GM12878 (cell line): ENCODE results near the gene GPR108. TPM values are rescaled to one million over a fixed set of nuclear protein-coding genes. Genes with fewer than 3 reads are reported as not detected.

Source experiments
- ATAC-seq: fragments of 200-7000 bp; cut with Tn5 transposase; 3 replicates; pipeline ENCODE4 v1.9.1; 2020; ENCODE audit warnings: mild to moderate bottlenecking, moderate library complexity
- BruUV-seq: library from RNA; stranded (reverse); fragments of 400-500 nt; replicated peaks from 2 replicates; lab custom pipeline; 2021; lab: Mats Ljungman, UMichigan
- CTCF ChIA-PET: fragments of 300-600 bp; sonication (Branson Sonifier 250); formaldehyde crosslinking; extraction: SDS; loops from one replicate; lab custom pipeline; 2021; ENCODE audit warnings: inconsistent platforms; lab: Yijun Ruan, JAX
- POLR2A ChIA-PET: fragments of 350-600 bp; formaldehyde crosslinking; extraction: SDS; loops from one replicate; lab custom pipeline; 2021; ENCODE audit warnings: inconsistent platforms; lab: Charles Lee
- RAD21 ChIA-PET: fragments of 300-600 bp; sonication (Branson Sonifier 250); formaldehyde crosslinking; loops from one replicate; lab custom pipeline; 2023; ENCODE audit warnings: antibody characterized with exemption; ENCODE audit not compliant: unreplicated experiment; lab: Charles Lee
- SMC1A ChIA-PET: fragments of 300-600 bp; sonication (Branson Sonifier 250); formaldehyde crosslinking; loops from one replicate; lab custom pipeline; 2023; ENCODE audit not compliant: unreplicated experiment, uncharacterized antibody; lab: Charles Lee
- DNase-seq: peaks from one replicate; pipeline ENCODE4 v3.0.0-alpha.2; 2011; ENCODE audit warnings: low read depth, low spot score
- FAIRE-seq: peaks from 3 replicates; lab custom pipeline; 2011; peaks lifted over from hg19 to GRCh38; lab: Jason Lieb, UNC
- H2AFZ ChIP-seq: 2 replicates; pipeline ENCODE4 v1.6.0; 2011; ENCODE audit warnings: low read depth, low read length, control low read depth; ENCODE audit not compliant: control insufficient read depth
- H3K27ac ChIP-seq: 2 replicates; pipeline ENCODE4 v1.5.1; 2011; ENCODE audit warnings: control low read depth; ENCODE audit not compliant: control insufficient read depth, insufficient read depth
- H3K27me3 ChIP-seq, 2 experiments: replicated peaks in 1 of 2; 2 replicates each; pipeline versions ENCODE4 v1.6.0 to v1.6.1; 2011; ENCODE audit warnings: low read length in 1 of 2; ENCODE audit not compliant: control insufficient read depth in 2 of 2, insufficient read depth in 2 of 2
- H3K36me3 ChIP-seq, 2 experiments: 2 replicates each; pipeline ENCODE4 v1.5.1; 2011; ENCODE audit warnings: low read length in 1 of 2; ENCODE audit not compliant: control insufficient read depth in 2 of 2, insufficient read depth in 2 of 2
- H3K4me1 ChIP-seq: 2 replicates; pipeline ENCODE4 v1.6.1; 2011; ENCODE audit warnings: mild to moderate bottlenecking, low read length, moderate library complexity, mixed read lengths; ENCODE audit not compliant: control insufficient read depth, insufficient read depth
- H3K4me2 ChIP-seq: 2 replicates; pipeline ENCODE4 v1.6.0; 2011; ENCODE audit warnings: control low read depth; ENCODE audit not compliant: control insufficient read depth, insufficient read depth
- H3K4me3 ChIP-seq: fragments of 200-600 bp; sonication (generic); 2 replicates; pipeline ENCODE4 v1.5.1; 2016
- H3K79me2 ChIP-seq: 2 replicates; pipeline ENCODE4 v1.6.0; 2011; ENCODE audit warnings: low read length; ENCODE audit not compliant: control insufficient read depth, insufficient read depth
- H3K9ac ChIP-seq: 2 replicates; pipeline ENCODE4 v1.8.0; 2011; ENCODE audit warnings: low read length, control low read depth, mixed read lengths; ENCODE audit not compliant: control insufficient read depth, insufficient read depth
- H3K9me3 ChIP-seq: replicated peaks from 3 replicates; pipeline ENCODE4 v1.5.1; 2011; ENCODE audit warnings: mild to moderate bottlenecking, low read length; ENCODE audit not compliant: control insufficient read depth, insufficient read depth
- H4K20me1 ChIP-seq: 2 replicates; pipeline ENCODE4 v1.6.0; 2011; ENCODE audit not compliant: control insufficient read depth, insufficient read depth
- BCL11A ChIP-seq: IDR thresholded peaks from 2 replicates; pipeline ENCODE4 v1.6.1; 2011; ENCODE audit warnings: low read depth, low read length
- CHD4 ChIP-seq: fragments of 200-600 bp; sonication (generic); IDR thresholded peaks from 2 replicates; pipeline ENCODE4 v1.6.1; 2016; ENCODE audit warnings: mild to moderate bottlenecking
- EP300 ChIP-seq, 2 experiments: fragments of 150-350 bp in 1 of 2; IDR thresholded peaks; 2 replicates each; pipeline ENCODE4 v1.6.1; 2011 to 2012; ENCODE audit warnings: low read depth in 2 of 2, low read length in 2 of 2, borderline replicate concordance in 1 of 2, improper control_type of control experiment in 1 of 2, inconsistent platforms in 1 of 2; ENCODE audit not compliant: control insufficient read depth in 1 of 2
- NFIC ChIP-seq: IDR thresholded peaks from 2 replicates; pipeline ENCODE4 v1.6.1; 2012; ENCODE audit warnings: low read depth, mild to moderate bottlenecking, inconsistent platforms, low read length, moderate library complexity
- NFXL1 ChIP-seq: fragments of 450-650 bp; IDR thresholded peaks from 2 replicates; pipeline ENCODE4 v1.6.1; 2017; ENCODE audit warnings: antibody characterized with exemption, mild to moderate bottlenecking, borderline replicate concordance
- RBBP5 ChIP-seq: fragments of 200-600 bp; sonication (generic); conservative IDR thresholded peaks from 2 replicates; pipeline ENCODE4 v1.6.1; 2016
- RUNX3 ChIP-seq: IDR thresholded peaks from 2 replicates; pipeline ENCODE4 v1.6.1; 2012; ENCODE audit warnings: low read length, inconsistent platforms
- SUZ12 ChIP-seq: fragments of 200-600 bp; sonication (generic); IDR thresholded peaks from one replicate; pipeline ENCODE4 v1.6.1; 2018; ENCODE audit warnings: antibody characterized with exemption, mild to moderate bottlenecking; ENCODE audit not compliant: unreplicated experiment
- TCF7 ChIP-seq: IDR thresholded peaks from 2 replicates; pipeline ENCODE4 v1.6.1; 2014; ENCODE audit warnings: antibody characterized with exemption, borderline replicate concordance
- YY1 ChIP-seq: IDR thresholded peaks from 2 replicates; pipeline ENCODE4 v1.6.1; 2011; ENCODE audit warnings: low read depth, mild to moderate bottlenecking, low read length
- WGBS: methylation state at CpG from one replicate; pipeline ENCODE4 v1.1.6; 2016; ENCODE audit warnings: low lambda C conversion rate; ENCODE audit not compliant: insufficient replicate concordance, insufficient coverage; ENCODE audit errors: missing lambda C conversion rate; 5-methylcytosine and 5-hydroxymethylcytosine counted together
- in situ Hi-C: fragments of 300-500 bp; cut with MboI; formaldehyde crosslinking; loops from 9 replicates; pipeline ENCODE4 v1.14.3; 2018; ENCODE audit warnings: mixed read lengths
- intact Hi-C: fragments of 100-400 bp; cut with micrococcal nuclease; formaldehyde crosslinking; loops from one replicate; pipeline ENCODE4 v1.14.2; 2022; ENCODE audit not compliant: unreplicated experiment
- polyA plus RNA-seq, 11 experiments: library from polyadenylated mRNA; depleted of rRNA in 4 of 11; unstranded in 6 of 11; stranded (reverse) in 5 of 11; fragments of >200 nt; fragmentation: Nextera tagmentation in 4 of 11; fragmentation: Illumina TruSeq in 1 of 11; extraction: Ambion mirVana in 4 of 11; extraction: Trizol in 1 of 11; gene quantifications; 1 replicate in 1 of 11; 2 replicates in 10 of 11; pipeline versions ENCODE4 v1.2.1 to v1.2.3, GENCODE V29; 2011 to 2016; ENCODE audit warnings: inconsistent platforms in 2 of 11, missing spikeins in 2 of 11, low read depth in 1 of 11
- total RNA-seq, 4 experiments: library from RNA; depleted of rRNA in 3 of 4; stranded (reverse); fragments of >200 nt in 3 of 4; fragmentation: Illumina TruSeq in 1 of 4; extraction: Trizol in 1 of 4; gene quantifications; 2 replicates each; pipeline versions ENCODE4 v1.2.1 to v1.2.3, GENCODE V29; 2013 to 2021
- TF ChIP-seq, protein P1 (sequence below): fragments of 450-650 bp; formaldehyde crosslinking; IDR thresholded peaks from 2 replicates; pipeline ENCODE4 v1.4.0; 2020; ENCODE audit warnings: mild to moderate bottlenecking, moderate library complexity
- TF ChIP-seq, protein P2 (sequence below): IDR thresholded peaks from 2 replicates; pipeline ENCODE4 v1.6.1; 2012; ENCODE audit warnings: low read depth, low read length, improper control_type of control experiment

GPR108 gene
- total and polyA plus RNA-seq, 10 of the 15 experiments (the other 5 are each of a cell fraction or from before 2014, with no cell fraction given), result 4.4 to 87.2 (median 57.1) TPM

DNA sequence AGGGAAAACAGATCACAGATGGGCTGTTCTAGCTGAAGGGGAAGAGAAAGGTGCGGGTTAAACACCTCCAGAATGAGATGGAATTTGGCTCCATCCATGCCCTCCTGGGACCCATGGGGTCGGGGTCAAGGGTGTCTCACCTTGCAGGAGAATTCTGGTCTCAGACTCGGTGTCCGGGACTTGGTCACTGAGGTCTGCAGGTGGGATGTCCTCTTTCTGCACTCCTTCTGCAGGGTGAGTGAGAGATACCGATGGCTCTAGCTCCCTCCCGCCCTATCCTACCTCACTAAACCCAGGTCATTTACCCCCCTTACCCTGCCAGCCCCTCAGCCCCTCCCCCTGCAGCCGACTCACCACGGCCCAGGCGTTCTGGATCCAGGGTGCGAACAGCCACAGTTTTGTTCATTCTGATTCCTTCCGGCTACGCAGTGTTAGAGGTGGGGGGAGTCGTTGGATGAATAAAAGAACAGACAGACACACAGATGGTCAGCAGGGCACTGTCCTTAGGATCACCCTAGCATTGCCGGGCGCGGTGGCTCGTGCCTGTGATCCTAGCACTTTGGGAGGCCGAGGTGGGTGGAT lies 41.0 kb downstream of the GPR108 start:
- RAD21 ChIA-PET, result no interaction called here
- Histone ChIP-seq H4K20me1 (no peaks in the 10 kb centered on the region), H3K9me3 (no peaks in the 10 kb centered on the region)
- WGBS, result 69% methylated on average over 18 of the region's 18 CpGs
- SMC1A ChIA-PET, result no interaction called here
- TF ChIP-seq, protein P1, sequence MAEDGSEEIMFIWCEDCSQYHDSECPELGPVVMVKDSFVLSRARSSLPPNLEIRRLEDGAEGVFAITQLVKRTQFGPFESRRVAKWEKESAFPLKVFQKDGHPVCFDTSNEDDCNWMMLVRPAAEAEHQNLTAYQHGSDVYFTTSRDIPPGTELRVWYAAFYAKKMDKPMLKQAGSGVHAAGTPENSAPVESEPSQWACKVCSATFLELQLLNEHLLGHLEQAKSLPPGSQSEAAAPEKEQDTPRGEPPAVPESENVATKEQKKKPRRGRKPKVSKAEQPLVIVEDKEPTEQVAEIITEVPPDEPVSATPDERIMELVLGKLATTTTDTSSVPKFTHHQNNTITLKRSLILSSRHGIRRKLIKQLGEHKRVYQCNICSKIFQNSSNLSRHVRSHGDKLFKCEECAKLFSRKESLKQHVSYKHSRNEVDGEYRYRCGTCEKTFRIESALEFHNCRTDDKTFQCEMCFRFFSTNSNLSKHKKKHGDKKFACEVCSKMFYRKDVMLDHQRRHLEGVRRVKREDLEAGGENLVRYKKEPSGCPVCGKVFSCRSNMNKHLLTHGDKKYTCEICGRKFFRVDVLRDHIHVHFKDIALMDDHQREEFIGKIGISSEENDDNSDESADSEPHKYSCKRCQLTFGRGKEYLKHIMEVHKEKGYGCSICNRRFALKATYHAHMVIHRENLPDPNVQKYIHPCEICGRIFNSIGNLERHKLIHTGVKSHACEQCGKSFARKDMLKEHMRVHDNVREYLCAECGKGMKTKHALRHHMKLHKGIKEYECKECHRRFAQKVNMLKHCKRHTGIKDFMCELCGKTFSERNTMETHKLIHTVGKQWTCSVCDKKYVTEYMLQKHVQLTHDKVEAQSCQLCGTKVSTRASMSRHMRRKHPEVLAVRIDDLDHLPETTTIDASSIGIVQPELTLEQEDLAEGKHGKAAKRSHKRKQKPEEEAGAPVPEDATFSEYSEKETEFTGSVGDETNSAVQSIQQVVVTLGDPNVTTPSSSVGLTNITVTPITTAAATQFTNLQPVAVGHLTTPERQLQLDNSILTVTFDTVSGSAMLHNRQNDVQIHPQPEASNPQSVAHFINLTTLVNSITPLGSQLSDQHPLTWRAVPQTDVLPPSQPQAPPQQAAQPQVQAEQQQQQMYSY, result no peak
- TF ChIP-seq RUNX3 (no peak), SUZ12 (no peak), CHD4 (no peak), RBBP5 (no peak), YY1 (no peak), BCL11A (no peak), TCF7 (no peak), NFIC (no peak), NFXL1 (no peak), EP300 (IDR thresholded peaks at IDR 0.05; ENCODE audit: borderline replicate concordance in 1 of 2, control insufficient read depth in 1 of 2, low read depth in 2 of 2, low read length in 2 of 2) (no peak)
- TF ChIP-seq, protein P2, sequence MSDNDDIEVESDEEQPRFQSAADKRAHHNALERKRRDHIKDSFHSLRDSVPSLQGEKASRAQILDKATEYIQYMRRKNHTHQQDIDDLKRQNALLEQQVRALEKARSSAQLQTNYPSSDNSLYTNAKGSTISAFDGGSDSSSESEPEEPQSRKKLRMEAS, result no peak
- TF ChIP-seq, all 136 proteins: peak for 0
- Histone ChIP-seq H3K4me1 (no peaks in the 10 kb centered on the region), H3K4me3 (no peak overlapping the region), H3K36me3 (no peaks in the 10 kb centered on the region), H3K79me2 (no peaks in the 10 kb centered on the region), H3K27ac (no peak overlapping the region), H3K27me3 (no peaks in the 10 kb centered on the region), H3K9ac (no peak overlapping the region), H3K4me2 (no peak overlapping the region), H2AFZ (no peak overlapping the region)
- FAIRE-seq (no peak), DNase-seq (no peak), ATAC-seq (no peak)
- intact Hi-C loops (no loop called here), in situ Hi-C loops (no loop called here)
- no TSS peak for BruUV-seq
- ChIA-PET CTCF (no interaction called here), POLR2A (interaction anchor here (0.6 kb wide), 1 partner anchor 8 kb away, joined by 6 read pairs; no protein-coding TSS in a partner anchor)
